Neural progenitor cell (in vitro differentiated cells): ENCODE data around the gene TPCN2.

Experiments
- EZH2 ChIP-seq: fragments of 200-600 bp; sonication (generic); IDR thresholded peaks from 2 replicates; pipeline ENCODE4 v1.6.1; 2017; ENCODE audit warnings: antibody characterized with exemption, mild to moderate bottlenecking, moderate library complexity
- EZH2phosphoT487 ChIP-seq: fragments of 200-600 bp; sonication (generic); IDR thresholded peaks from 2 replicates; pipeline ENCODE4 v1.6.1; 2017; ENCODE audit warnings: antibody characterized with exemption
- TF ChIP-seq, protein P1 (sequence below): fragments of 200-600 bp; sonication (generic); IDR thresholded peaks from 2 replicates; pipeline ENCODE4 v1.5.1; 2017; ENCODE audit warnings: antibody characterized with exemption, mild to moderate bottlenecking

DNA sequence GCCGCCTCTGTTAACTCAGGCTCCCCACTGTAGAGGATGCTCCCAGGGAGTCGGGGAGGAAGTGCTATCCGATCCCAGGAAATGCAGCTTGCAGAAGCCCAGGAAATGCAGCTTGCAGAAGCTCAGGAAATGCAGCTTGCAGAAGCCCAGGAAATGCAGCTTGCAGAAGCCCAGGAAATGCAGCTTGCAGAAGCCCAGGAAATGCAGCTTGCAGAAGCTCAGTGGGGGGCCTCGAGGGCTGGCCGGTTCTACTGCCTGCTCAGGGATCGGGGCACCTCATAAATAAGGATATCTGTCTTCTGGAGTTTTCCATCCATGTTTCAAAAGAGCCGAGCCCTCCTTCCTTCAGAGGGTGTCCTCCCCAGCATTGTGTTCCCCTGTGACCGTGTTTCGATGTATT, 81.9 kb downstream of the TPCN2 start:
- TF ChIP-seq, protein P1, sequence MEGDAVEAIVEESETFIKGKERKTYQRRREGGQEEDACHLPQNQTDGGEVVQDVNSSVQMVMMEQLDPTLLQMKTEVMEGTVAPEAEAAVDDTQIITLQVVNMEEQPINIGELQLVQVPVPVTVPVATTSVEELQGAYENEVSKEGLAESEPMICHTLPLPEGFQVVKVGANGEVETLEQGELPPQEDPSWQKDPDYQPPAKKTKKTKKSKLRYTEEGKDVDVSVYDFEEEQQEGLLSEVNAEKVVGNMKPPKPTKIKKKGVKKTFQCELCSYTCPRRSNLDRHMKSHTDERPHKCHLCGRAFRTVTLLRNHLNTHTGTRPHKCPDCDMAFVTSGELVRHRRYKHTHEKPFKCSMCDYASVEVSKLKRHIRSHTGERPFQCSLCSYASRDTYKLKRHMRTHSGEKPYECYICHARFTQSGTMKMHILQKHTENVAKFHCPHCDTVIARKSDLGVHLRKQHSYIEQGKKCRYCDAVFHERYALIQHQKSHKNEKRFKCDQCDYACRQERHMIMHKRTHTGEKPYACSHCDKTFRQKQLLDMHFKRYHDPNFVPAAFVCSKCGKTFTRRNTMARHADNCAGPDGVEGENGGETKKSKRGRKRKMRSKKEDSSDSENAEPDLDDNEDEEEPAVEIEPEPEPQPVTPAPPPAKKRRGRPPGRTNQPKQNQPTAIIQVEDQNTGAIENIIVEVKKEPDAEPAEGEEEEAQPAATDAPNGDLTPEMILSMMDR, result no peak
- TF ChIP-seq EZH2, result no peak
- no peak for TF ChIP-seq EZH2phosphoT487
